MM.1S (cell line): ENCODE measurements around the gene PCSK4.

ENCODE experiments used
- EZH2 ChIP-seq: fragments of 300-600 bp; sonication (generic); optimal IDR thresholded peaks from 2 replicates; pipeline ENCODE3; 2017; ENCODE audit warnings: low read depth, mild to moderate bottlenecking, antibody characterized with exemption, low read length, mixed read lengths
- TF ChIP-seq, protein P1 (sequence below): fragments of 300-600 bp; sonication (generic); IDR thresholded peaks from 2 replicates; pipeline ENCODE4 v1.5.1; 2016; ENCODE audit warnings: antibody characterized with exemption, low read length, mixed read lengths

DNA sequence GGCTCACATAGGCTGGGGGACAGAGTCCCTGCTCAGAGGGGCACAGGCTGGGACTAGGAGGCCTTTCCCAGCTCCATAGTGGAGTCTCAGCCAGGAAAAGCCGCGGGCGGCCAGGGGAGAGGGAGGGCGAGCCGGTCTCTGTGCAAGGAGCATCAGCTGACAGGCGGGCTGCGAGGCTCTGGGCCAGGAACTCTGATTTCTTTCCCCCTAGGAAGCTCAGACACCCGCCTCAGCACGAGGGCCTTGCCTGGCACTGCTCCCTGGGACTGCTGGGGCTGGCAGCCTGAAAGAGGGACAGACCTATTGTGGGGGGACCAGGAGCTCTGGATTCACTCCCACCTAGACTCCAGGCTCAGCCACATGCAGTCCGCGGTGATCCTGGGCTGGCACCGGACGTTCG is 31.5 kb upstream of the PCSK4 start:
- no peak for TF ChIP-seq EZH2
- TF ChIP-seq, protein P1, sequence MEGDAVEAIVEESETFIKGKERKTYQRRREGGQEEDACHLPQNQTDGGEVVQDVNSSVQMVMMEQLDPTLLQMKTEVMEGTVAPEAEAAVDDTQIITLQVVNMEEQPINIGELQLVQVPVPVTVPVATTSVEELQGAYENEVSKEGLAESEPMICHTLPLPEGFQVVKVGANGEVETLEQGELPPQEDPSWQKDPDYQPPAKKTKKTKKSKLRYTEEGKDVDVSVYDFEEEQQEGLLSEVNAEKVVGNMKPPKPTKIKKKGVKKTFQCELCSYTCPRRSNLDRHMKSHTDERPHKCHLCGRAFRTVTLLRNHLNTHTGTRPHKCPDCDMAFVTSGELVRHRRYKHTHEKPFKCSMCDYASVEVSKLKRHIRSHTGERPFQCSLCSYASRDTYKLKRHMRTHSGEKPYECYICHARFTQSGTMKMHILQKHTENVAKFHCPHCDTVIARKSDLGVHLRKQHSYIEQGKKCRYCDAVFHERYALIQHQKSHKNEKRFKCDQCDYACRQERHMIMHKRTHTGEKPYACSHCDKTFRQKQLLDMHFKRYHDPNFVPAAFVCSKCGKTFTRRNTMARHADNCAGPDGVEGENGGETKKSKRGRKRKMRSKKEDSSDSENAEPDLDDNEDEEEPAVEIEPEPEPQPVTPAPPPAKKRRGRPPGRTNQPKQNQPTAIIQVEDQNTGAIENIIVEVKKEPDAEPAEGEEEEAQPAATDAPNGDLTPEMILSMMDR, result no peak
